Ishikawa (cell line): ENCODE measurements around the gene SHQ1.

Experiments used
- CEBPB ChIP-seq: IDR thresholded peaks from 2 replicates; pipeline ENCODE4 v1.6.1; 2012
- CREB1 ChIP-seq: IDR thresholded peaks from 2 replicates; pipeline ENCODE4 v1.6.1; 2012; ENCODE audit warnings: low read depth
- EGR1 ChIP-seq: IDR thresholded peaks from 2 replicates; pipeline ENCODE4 v1.6.1; 2012
- EP300 ChIP-seq: IDR thresholded peaks from 2 replicates; pipeline ENCODE4 v1.6.1; 2012; ENCODE audit warnings: borderline replicate concordance
- FOXM1 ChIP-seq: IDR thresholded peaks from 2 replicates; pipeline ENCODE4 v1.6.1; 2012; ENCODE audit warnings: low read depth, borderline replicate concordance
- NFIC ChIP-seq: IDR thresholded peaks from 2 replicates; pipeline ENCODE4 v1.6.1; 2012
- RAD21 ChIP-seq: IDR thresholded peaks from 2 replicates; pipeline ENCODE4 v1.6.1; 2012; ENCODE audit warnings: low read depth
- REST ChIP-seq: IDR thresholded peaks from 2 replicates; pipeline ENCODE4 v1.6.1; 2012; ENCODE audit warnings: low read depth, mild to moderate bottlenecking
- TAF1 ChIP-seq: IDR thresholded peaks from 2 replicates; pipeline ENCODE4 v1.6.1; 2012; ENCODE audit warnings: low read depth, mild to moderate bottlenecking
- TCF12 ChIP-seq: IDR thresholded peaks from 2 replicates; pipeline ENCODE4 v1.6.1; 2012; ENCODE audit warnings: low read depth
- TEAD4 ChIP-seq: IDR thresholded peaks from 2 replicates; pipeline ENCODE4 v1.6.1; 2012
- USF1 ChIP-seq: IDR thresholded peaks from 2 replicates; pipeline ENCODE4 v1.6.1; 2012
- YY1 ChIP-seq: IDR thresholded peaks from 2 replicates; pipeline ENCODE4 v1.6.1; 2012; ENCODE audit warnings: low read depth
- ZBTB7A ChIP-seq: IDR thresholded peaks from 2 replicates; pipeline ENCODE4 v1.6.1; 2012; ENCODE audit warnings: low read depth
- TF ChIP-seq, protein P1 (sequence below): IDR thresholded peaks from 2 replicates; pipeline ENCODE4 v1.6.1; 2012

SHQ1 gene

DNA sequence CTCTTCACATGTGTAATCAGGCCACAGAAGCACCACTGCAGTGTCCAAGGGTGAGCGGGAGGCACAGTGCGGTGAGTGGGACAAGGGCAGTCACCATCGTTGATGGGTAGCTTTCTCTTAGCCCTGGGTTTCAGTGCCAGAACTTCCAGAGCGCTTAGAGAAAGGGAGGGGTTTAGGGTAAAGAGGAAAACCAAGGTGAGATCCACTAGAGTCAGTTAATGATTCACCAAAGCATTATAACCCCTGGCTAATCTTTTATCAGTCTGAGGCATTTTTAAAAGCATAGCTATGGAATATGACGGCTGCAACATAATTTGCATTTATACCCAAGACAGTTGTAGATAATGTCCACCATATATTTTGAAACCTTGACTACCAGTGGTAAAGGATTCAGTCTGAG is 94.8 kb downstream of the SHQ1 start:
- TF ChIP-seq CEBPB (no peak), TCF12 (no peak), FOXM1 (no peak), USF1 (no peak), EP300 (no peak), ZBTB7A (no peak), EGR1 (no peak), YY1 (no peak), TEAD4 (no peak), CREB1 (no peak), REST (no peak), RAD21 (no peak), TAF1 (no peak), NFIC (no peak)
- TF ChIP-seq, protein P1, sequence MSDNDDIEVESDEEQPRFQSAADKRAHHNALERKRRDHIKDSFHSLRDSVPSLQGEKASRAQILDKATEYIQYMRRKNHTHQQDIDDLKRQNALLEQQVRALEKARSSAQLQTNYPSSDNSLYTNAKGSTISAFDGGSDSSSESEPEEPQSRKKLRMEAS = no peak

GRCh38 chr3:72750405-72750965 is 97.8 kb downstream of the SHQ1 start:
- TF ChIP-seq TAF1 = no peak
- TF ChIP-seq CEBPB = no peak
- TF ChIP-seq YY1 = no peak
- TF ChIP-seq TEAD4 = no peak
- TF ChIP-seq USF1 = no peak
- TF ChIP-seq REST = no peak
- no peak for TF ChIP-seq RAD21
- no peak for TF ChIP-seq TCF12
- no peak for TF ChIP-seq EP300
- no peak for TF ChIP-seq FOXM1
- TF ChIP-seq CREB1 = no peak

GRCh38 chr3:72748659-72749058 is 99.6 kb downstream of the SHQ1 start:
- TF ChIP-seq EGR1 (no peak), CREB1 (no peak), ZBTB7A (no peak)

DNA sequence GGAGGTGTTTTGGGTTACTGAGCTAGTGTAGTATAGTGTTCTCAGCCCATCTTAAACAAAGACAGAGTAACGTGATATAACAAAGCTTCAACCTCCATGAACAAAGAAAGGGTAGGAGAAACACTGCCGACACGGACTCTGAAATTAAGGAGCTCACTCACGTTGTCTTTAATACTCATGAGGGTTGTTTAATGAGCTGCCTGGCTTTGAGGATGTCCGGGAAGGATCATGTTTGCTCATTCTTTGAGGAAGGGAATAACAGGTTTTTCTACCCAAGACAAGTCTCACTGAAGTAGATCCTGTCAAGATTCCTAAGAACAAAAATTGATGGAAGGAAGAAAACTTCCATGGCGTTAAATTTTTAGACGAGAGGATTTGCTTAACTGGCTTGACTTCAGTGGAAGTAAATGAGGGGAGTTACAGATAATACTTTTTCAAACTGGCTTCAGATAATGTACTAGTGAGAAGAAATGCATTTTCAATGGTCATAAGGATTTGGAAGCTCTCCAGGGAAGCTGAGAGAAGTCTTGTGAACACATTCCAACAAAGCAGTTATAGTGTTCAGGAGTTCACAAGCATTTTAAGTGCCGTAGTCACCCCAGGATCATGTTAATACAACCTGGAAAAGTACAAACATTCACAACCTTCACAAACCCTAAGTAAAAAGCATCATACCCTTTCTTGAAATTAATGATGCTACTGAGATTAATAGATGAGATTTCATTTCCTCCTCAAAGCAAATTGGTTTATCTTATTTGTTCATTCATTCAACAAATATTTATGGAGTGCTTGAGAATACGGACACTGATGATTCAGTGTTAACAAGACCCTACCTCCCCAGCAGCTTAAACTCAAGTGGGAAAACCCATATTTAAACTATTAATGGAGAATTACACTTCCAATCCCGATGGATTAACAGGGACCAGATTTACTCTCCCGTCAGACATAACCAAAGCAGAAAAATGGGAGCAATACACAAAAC is 101.5 kb downstream of the SHQ1 start:
- TF ChIP-seq EP300 (no peak), CEBPB (no peak), ZBTB7A (no peak), TAF1 (no peak), NFIC (no peak), CREB1 (no peak), TEAD4 (no peak), USF1 (no peak), FOXM1 (no peak), RAD21 (no peak), TCF12 (no peak)
- TF ChIP-seq, protein P1 = no peak
